GM19455 (cell line): Measurements from ENCODE around the gene EHD4.

Experiments
- ATAC-seq: cut with Tn5 transposase; IDR thresholded peaks from one replicate; pipeline ENCODE4 v1.9.1; 2021; ENCODE audit not compliant: unreplicated experiment

The EHD4 gene

GRCh38 chr15:41921167-41921566 lies 51.2 kb downstream of the EHD4 start:
- ATAC-seq, result no peak

- ATAC-seq, result no peak
These were observed 52.3 kb downstream of the EHD4 start for GRCh38 chr15:41919954-41920538.

GRCh38 chr15:41919201-41919820 lies 53.0 kb downstream of the EHD4 start:
- ATAC-seq, result no peak

GRCh38 chr15:41918506-41919126 lies 53.7 kb downstream of the EHD4 start:
- ATAC-seq, result no peak

GRCh38 chr15:41917767-41918430 lies 54.5 kb downstream of the EHD4 start:
- ATAC-seq, result no peak

- no peak for ATAC-seq
These were observed 56.9 kb downstream of the EHD4 start for GRCh38 chr15:41915255-41915994.

GRCh38 chr15:41914411-41914810 lies 57.9 kb downstream of the EHD4 start:
- ATAC-seq, result no peak

GRCh38 chr15:41913256-41913655 lies 59.1 kb downstream of the EHD4 start:
- no peak for ATAC-seq

- ATAC-seq, result no peak
These were observed 60.5 kb downstream of the EHD4 start for GRCh38 chr15:41911691-41912345.

- ATAC-seq, result no peak
These were observed 63.5 kb downstream of the EHD4 start for GRCh38 chr15:41908736-41909461.

GRCh38 chr15:41907141-41907540 lies 65.2 kb downstream of the EHD4 start:
- ATAC-seq, result no peak

GRCh38 chr15:41906608-41907007 lies 65.7 kb downstream of the EHD4 start:
- no peak for ATAC-seq

GRCh38 chr15:41905036-41905793 lies 67.1 kb downstream of the EHD4 start:
- ATAC-seq, result no peak

GRCh38 chr15:41904541-41905005 lies 67.8 kb downstream of the EHD4 start:
- no peak for ATAC-seq

GRCh38 chr15:41903782-41904181 lies 68.6 kb downstream of the EHD4 start:
- no peak for ATAC-seq

- ATAC-seq, result no peak
These were observed 70.9 kb downstream of the EHD4 start for GRCh38 chr15:41901431-41901830.

- ATAC-seq, result no peak
These were observed 71.6 kb downstream of the EHD4 start for GRCh38 chr15:41900526-41901380.

- no peak for ATAC-seq
These were observed 72.4 kb downstream of the EHD4 start for GRCh38 chr15:41899854-41900442.
